ENCODE results near the gene NSUN6.

Gene NSUN6

DNA sequence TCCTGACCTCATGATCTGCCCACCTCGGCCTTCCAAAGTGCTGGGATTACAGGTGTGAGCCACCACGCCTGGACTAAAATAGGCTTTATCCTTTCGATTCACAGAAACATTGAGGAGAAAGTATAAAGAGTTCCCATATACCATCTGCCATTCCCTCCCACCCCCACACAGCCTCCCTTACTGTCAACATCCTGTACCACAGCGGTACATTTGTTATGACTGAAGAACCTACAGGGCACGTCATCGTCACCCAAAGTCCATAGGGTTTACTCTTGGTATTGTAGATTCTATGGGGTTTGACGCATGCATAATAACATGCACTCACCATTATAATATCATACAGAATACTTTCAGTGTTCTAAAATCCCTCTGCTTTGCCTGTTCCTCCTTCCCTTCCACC lies 35.8 kb upstream of the NSUN6 start:
- DNase-seq (ENCODE audit: extremely low spot score): no peak
- POLR2A ChIA-PET: no interaction called here
- CTCF ChIA-PET: no interaction called here
- TF ChIP-seq L3MBTL2 (conservative IDR thresholded peaks at IDR 0.05) (no peak), FOXK2 (IDR thresholded peaks at IDR 0.05) (no peak), SUZ12 (IDR thresholded peaks at IDR 0.05) (no peak), SP1 (IDR thresholded peaks at IDR 0.05) (no peak), FOXM1 (IDR thresholded peaks at IDR 0.05; ENCODE audit: borderline replicate concordance) (no peak), NFRKB (IDR thresholded peaks at IDR 0.05) (no peak), LEF1 (IDR thresholded peaks at IDR 0.05; ENCODE audit: borderline replicate concordance) (no peak), ARNT (IDR thresholded peaks at IDR 0.05) (no peak), CTBP1 (IDR thresholded peaks at IDR 0.05; ENCODE audit: borderline replicate concordance) (no peak), ELF4 (IDR thresholded peaks at IDR 0.05) (no peak), BHLHE40 (IDR thresholded peaks at IDR 0.05; ENCODE audit: borderline replicate concordance) (no peak), ZNF384 (IDR thresholded peaks at IDR 0.05) (no peak), TARDBP (IDR thresholded peaks at IDR 0.05) (no peak), FOXA1 (IDR thresholded peaks at IDR 0.05) (no peak), HDGF (IDR thresholded peaks at IDR 0.05; ENCODE audit: borderline replicate concordance) (no peak)
- TF ChIP-seq, protein P1, sequence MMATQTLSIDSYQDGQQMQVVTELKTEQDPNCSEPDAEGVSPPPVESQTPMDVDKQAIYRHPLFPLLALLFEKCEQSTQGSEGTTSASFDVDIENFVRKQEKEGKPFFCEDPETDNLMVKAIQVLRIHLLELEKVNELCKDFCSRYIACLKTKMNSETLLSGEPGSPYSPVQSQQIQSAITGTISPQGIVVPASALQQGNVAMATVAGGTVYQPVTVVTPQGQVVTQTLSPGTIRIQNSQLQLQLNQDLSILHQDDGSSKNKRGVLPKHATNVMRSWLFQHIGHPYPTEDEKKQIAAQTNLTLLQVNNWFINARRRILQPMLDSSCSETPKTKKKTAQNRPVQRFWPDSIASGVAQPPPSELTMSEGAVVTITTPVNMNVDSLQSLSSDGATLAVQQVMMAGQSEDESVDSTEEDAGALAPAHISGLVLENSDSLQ (IDR thresholded peaks at IDR 0.05): no peak

DNA sequence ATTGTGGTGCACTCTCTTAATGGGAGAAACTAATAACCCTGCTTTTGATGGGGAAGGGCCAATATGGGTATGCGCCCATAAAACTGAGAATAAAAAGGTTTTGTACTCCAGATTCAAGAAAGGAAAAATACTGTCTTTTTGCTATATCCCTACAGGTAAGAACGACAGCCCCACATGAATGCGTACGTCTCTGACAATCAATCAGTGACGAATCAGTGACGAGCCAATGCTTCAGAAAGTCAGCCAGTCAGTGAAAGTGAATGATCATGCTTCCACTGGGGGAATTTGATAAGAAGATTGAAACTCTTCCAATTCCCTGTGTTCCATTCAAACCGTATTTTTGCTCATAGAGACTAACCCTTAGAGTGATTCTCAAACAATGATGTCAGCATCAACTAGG lies 34.2 kb upstream of the NSUN6 start:
- TF ChIP-seq HDGF (IDR thresholded peaks at IDR 0.05; ENCODE audit: borderline replicate concordance) (no peak), CTBP1 (IDR thresholded peaks at IDR 0.05; ENCODE audit: borderline replicate concordance) (no peak), ARNT (IDR thresholded peaks at IDR 0.05) (no peak), FOXM1 (IDR thresholded peaks at IDR 0.05; ENCODE audit: borderline replicate concordance) (no peak), SP1 (IDR thresholded peaks at IDR 0.05) (no peak), L3MBTL2 (conservative IDR thresholded peaks at IDR 0.05) (no peak), ZNF384 (IDR thresholded peaks at IDR 0.05) (no peak), LEF1 (IDR thresholded peaks at IDR 0.05; ENCODE audit: borderline replicate concordance) (no peak)
- ChIA-PET CTCF (interaction anchor here (0.5 kb wide), 1 partner anchor 69 kb away, joined by 4 read pairs; no protein-coding TSS in a partner anchor), POLR2A (no interaction called here)
- no peak for DNase-seq (ENCODE audit: extremely low spot score)

DNA sequence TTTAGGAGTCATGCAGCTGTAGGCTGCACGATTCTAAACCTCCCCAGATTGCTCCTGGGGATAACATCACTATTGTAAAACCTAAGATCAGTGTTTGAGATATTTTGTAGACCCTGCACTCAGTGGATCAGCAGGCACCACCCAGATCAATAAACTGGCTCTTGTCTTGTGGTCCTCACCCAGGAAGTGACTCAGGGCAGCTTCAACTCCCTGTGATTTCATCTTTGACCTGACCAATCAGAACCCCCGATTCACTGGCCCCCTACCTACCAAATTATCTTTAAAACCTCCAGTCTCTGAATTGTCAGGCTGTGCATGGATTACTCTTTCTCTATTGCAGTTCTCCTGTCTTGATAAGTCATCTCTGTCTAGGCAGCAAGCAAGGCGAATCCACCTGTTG lies 33.6 kb upstream of the NSUN6 start:
- TF ChIP-seq L3MBTL2 (conservative IDR thresholded peaks at IDR 0.05): no peak
- TF ChIP-seq SUZ12 (IDR thresholded peaks at IDR 0.05): no peak
- no peak for TF ChIP-seq BHLHE40 (IDR thresholded peaks at IDR 0.05; ENCODE audit: borderline replicate concordance)
- no peak for TF ChIP-seq FOXA1 (IDR thresholded peaks at IDR 0.05)
- no peak for TF ChIP-seq ARNT (IDR thresholded peaks at IDR 0.05)
- no peak for TF ChIP-seq CTBP1 (IDR thresholded peaks at IDR 0.05; ENCODE audit: borderline replicate concordance)
- no peak for TF ChIP-seq FOXK2 (IDR thresholded peaks at IDR 0.05)
- TF ChIP-seq FOXM1 (IDR thresholded peaks at IDR 0.05; ENCODE audit: borderline replicate concordance): no peak
- no peak for TF ChIP-seq SP1 (IDR thresholded peaks at IDR 0.05)
- TF ChIP-seq ZNF384 (IDR thresholded peaks at IDR 0.05): no peak
- TF ChIP-seq HDGF (IDR thresholded peaks at IDR 0.05; ENCODE audit: borderline replicate concordance): no peak
- TF ChIP-seq, protein P1 (IDR thresholded peaks at IDR 0.05): no peak
- TF ChIP-seq NFRKB (IDR thresholded peaks at IDR 0.05): no peak
- TF ChIP-seq TARDBP (IDR thresholded peaks at IDR 0.05): no peak
- TF ChIP-seq LEF1 (IDR thresholded peaks at IDR 0.05; ENCODE audit: borderline replicate concordance): no peak
- ChIA-PET CTCF (no interaction called here), POLR2A (no interaction called here)
- DNase-seq (ENCODE audit: extremely low spot score): no peak

DNA sequence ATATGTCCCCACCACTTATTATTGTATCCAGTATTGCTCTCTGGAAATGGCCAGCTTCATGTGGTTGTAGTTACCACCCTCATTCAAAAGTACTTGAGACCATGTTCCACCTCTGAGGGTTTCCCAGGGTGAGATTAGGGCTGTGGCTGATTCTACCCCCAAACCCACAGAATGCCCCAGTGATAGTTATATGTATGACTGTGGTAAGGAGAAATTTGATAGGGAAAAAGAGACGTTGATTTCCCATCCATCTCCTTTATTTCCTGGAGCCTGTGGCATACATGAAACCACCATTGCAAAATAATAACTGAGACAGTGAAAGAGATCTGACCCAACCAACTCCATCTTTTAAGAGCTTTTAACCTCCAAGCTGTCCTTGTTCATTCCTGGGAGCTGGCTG lies 33.0 kb upstream of the NSUN6 start:
- CTCF ChIA-PET: no interaction called here
- TF ChIP-seq SUZ12 (IDR thresholded peaks at IDR 0.05) (no peak), FOXA1 (IDR thresholded peaks at IDR 0.05) (no peak), LEF1 (IDR thresholded peaks at IDR 0.05; ENCODE audit: borderline replicate concordance) (no peak), HDGF (IDR thresholded peaks at IDR 0.05; ENCODE audit: borderline replicate concordance) (no peak), BHLHE40 (IDR thresholded peaks at IDR 0.05; ENCODE audit: borderline replicate concordance) (no peak), TARDBP (IDR thresholded peaks at IDR 0.05) (no peak), ZNF384 (IDR thresholded peaks at IDR 0.05) (no peak), SP1 (IDR thresholded peaks at IDR 0.05) (no peak), FOXM1 (IDR thresholded peaks at IDR 0.05; ENCODE audit: borderline replicate concordance) (no peak), ARNT (IDR thresholded peaks at IDR 0.05) (no peak), FOXK2 (IDR thresholded peaks at IDR 0.05) (no peak), L3MBTL2 (conservative IDR thresholded peaks at IDR 0.05) (no peak), NFRKB (IDR thresholded peaks at IDR 0.05) (no peak), CTBP1 (IDR thresholded peaks at IDR 0.05; ENCODE audit: borderline replicate concordance) (no peak), ELF4 (IDR thresholded peaks at IDR 0.05) (no peak)
- TF ChIP-seq, protein P1 (IDR thresholded peaks at IDR 0.05): no peak
- no peak for DNase-seq (ENCODE audit: extremely low spot score)
- POLR2A ChIA-PET: no interaction called here

GRCh38 chr10:18683427-18683826 lies 32.0 kb upstream of the NSUN6 start:
- POLR2A ChIA-PET: no interaction called here
- CTCF ChIA-PET: no interaction called here
- DNase-seq (ENCODE audit: extremely low spot score): no peak
- TF ChIP-seq BHLHE40 (IDR thresholded peaks at IDR 0.05; ENCODE audit: borderline replicate concordance): no peak

DNA sequence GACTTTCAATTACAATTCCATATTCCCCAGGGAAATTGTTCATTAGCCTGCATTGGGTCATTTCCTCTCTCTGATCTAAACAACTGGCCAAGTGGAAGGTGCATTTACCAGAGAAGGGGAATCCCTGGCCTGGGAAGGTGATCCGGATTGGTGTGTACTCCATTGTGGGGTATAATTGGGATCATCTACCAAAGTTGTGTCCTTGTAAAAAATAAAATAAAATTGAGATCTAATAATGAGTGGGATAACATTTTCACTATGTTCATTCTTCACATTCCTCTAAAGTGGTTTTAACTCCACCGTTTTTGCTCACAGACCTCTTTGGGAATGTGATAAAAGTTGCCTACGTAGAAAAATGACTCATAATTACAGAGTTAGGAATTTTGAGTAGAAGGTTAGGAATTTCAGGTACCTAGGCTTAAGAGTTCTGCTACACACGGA lies 30.6 kb upstream of the NSUN6 start:
- ChIA-PET POLR2A (no interaction called here), CTCF (no interaction called here)
- TF ChIP-seq ZNF384 (IDR thresholded peaks at IDR 0.05) (no peak), SP1 (IDR thresholded peaks at IDR 0.05) (no peak), ARNT (IDR thresholded peaks at IDR 0.05) (no peak), HDGF (IDR thresholded peaks at IDR 0.05; ENCODE audit: borderline replicate concordance) (no peak), FOXK2 (IDR thresholded peaks at IDR 0.05) (no peak), NFRKB (IDR thresholded peaks at IDR 0.05) (no peak), SUZ12 (IDR thresholded peaks at IDR 0.05) (no peak), TARDBP (IDR thresholded peaks at IDR 0.05) (no peak), BHLHE40 (IDR thresholded peaks at IDR 0.05; ENCODE audit: borderline replicate concordance) (no peak), CTBP1 (IDR thresholded peaks at IDR 0.05; ENCODE audit: borderline replicate concordance) (no peak)
- no peak for DNase-seq (ENCODE audit: extremely low spot score)
